GM06990 (cell line): ENCODE measurements around the gene TTC1.
"Not testable (repeated sequence)": the region's sequence is repeated elsewhere in the genome, so short reads cannot be mapped to it uniquely, and the experiment has no call there.

Experiments
- DNase-seq: peaks from one replicate; pipeline ENCODE4 v3.0.0-alpha.2; 2011; ENCODE audit not compliant: insufficient read length; ENCODE audit errors: extremely low read depth
- H3K27me3 ChIP-seq: replicated peaks from 2 replicates; pipeline ENCODE4 v1.6.0; 2011; ENCODE audit warnings: low read length; ENCODE audit not compliant: control insufficient read depth, insufficient read depth
- H3K36me3 ChIP-seq: 2 replicates; pipeline ENCODE4 v1.5.1; 2011; ENCODE audit warnings: low read length; ENCODE audit not compliant: control insufficient read depth, insufficient read depth
- H3K4me3 ChIP-seq: replicated peaks from 2 replicates; pipeline ENCODE4 v1.5.1; 2011; ENCODE audit warnings: low read depth, mild to moderate bottlenecking, control low read depth, low read length
- CTCF ChIP-seq: IDR thresholded peaks from 2 replicates; pipeline ENCODE4 v1.5.1; 2011; ENCODE audit warnings: low read length, control low read depth, mild to moderate bottlenecking, inconsistent platforms; ENCODE audit not compliant: insufficient read depth, poor library complexity, severe bottlenecking

The TTC1 gene

GRCh38 chr5:160064417-160064810 lies 55.5 kb downstream of the TTC1 start:
- H3K36me3 ChIP-seq, result peaks cover 13% of the 10 kb centered on the region
- DNase-seq, result no peak

GRCh38 chr5:160064995-160065614 lies 56.2 kb downstream of the TTC1 start:
- DNase-seq, result no peak
- Histone ChIP-seq H3K4me3 (no peak overlapping the region), H3K27me3 (no peaks in the 10 kb centered on the region), H3K36me3 (peaks cover 13% of the 10 kb centered on the region)
- no peak for TF ChIP-seq CTCF

More at GRCh38 chr5:160064417-160064810, 55.5 kb downstream of the TTC1 start:
- H3K27me3 ChIP-seq, result no peaks in the 10 kb centered on the region
- TF ChIP-seq CTCF, result no peak
- H3K4me3 ChIP-seq, result no peak overlapping the region

GRCh38 chr5:160069120-160069519 lies 60.2 kb downstream of the TTC1 start:
- H3K4me3 ChIP-seq, DNase-seq, H3K36me3 ChIP-seq, H3K27me3 ChIP-seq: not testable (repeated sequence)

GRCh38 chr5:160071516-160071915 lies 62.6 kb downstream of the TTC1 start:
- Histone ChIP-seq H3K36me3 (no peaks in the 10 kb centered on the region; the same call in 1 of the 2 replicates), H3K4me3 (no peak overlapping the region), H3K27me3 (no peaks in the 10 kb centered on the region)
- TF ChIP-seq CTCF, result no peak
- no peak for DNase-seq

- H3K36me3 ChIP-seq, result no peaks in the 10 kb centered on the region; the same call in 1 of the 2 replicates
- H3K4me3 ChIP-seq, result no peak overlapping the region
- no peaks in the 10 kb centered on the region for H3K27me3 ChIP-seq
- TF ChIP-seq CTCF, result no peak
- DNase-seq, result no peak
These were observed 63.0 kb downstream of the TTC1 start for GRCh38 chr5:160071916-160072315.

GRCh38 chr5:160075073-160075472 lies 66.1 kb downstream of the TTC1 start:
- no peak for DNase-seq
- TF ChIP-seq CTCF, result no peak
- Histone ChIP-seq H3K27me3 (no peaks in the 10 kb centered on the region), H3K4me3 (no peak overlapping the region), H3K36me3 (no peaks in the 10 kb centered on the region; the same call in 1 of the 2 replicates)
